ENCODE measurements around the gene CNTRL.

DNA sequence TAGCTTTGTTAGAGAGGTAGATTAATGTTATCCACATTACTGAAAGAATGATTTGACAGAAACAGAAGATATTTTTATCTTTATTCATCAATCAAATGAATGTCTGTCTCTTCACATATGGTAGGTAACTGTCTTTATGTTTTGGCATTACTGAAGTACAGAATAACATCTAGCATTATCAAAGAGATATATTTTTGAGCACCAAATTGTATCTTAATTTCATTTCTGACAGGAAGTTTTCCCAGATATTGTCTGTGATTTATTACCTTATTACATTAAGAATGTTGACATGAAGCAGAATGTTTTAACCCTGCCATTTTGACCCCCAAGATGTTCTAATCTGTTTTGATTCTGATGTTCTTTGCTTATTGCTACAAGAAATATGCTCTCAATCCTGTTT lies 20.3 kb downstream of the CNTRL start:
- TF ChIP-seq, protein P1, sequence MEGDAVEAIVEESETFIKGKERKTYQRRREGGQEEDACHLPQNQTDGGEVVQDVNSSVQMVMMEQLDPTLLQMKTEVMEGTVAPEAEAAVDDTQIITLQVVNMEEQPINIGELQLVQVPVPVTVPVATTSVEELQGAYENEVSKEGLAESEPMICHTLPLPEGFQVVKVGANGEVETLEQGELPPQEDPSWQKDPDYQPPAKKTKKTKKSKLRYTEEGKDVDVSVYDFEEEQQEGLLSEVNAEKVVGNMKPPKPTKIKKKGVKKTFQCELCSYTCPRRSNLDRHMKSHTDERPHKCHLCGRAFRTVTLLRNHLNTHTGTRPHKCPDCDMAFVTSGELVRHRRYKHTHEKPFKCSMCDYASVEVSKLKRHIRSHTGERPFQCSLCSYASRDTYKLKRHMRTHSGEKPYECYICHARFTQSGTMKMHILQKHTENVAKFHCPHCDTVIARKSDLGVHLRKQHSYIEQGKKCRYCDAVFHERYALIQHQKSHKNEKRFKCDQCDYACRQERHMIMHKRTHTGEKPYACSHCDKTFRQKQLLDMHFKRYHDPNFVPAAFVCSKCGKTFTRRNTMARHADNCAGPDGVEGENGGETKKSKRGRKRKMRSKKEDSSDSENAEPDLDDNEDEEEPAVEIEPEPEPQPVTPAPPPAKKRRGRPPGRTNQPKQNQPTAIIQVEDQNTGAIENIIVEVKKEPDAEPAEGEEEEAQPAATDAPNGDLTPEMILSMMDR (conservative IDR thresholded peaks at IDR 0.05): no peak
- TF ChIP-seq EZH2 (IDR thresholded peaks at IDR 0.05; ENCODE audit: low read depth): no peak

Data from PC-9 (cell line).